Measurements from ENCODE around the gene AHNAK. TPM values are rescaled to one million over a fixed set of nuclear protein-coding genes. Genes with fewer than 3 reads are reported as not detected.
"Not testable (repeated sequence)": the region's sequence is repeated elsewhere in the genome, so short reads cannot be mapped to it uniquely, and the experiment has no call there.

The AHNAK gene
- total RNA-seq, 1 donor from 2014 or later: 246 TPM

DNA sequence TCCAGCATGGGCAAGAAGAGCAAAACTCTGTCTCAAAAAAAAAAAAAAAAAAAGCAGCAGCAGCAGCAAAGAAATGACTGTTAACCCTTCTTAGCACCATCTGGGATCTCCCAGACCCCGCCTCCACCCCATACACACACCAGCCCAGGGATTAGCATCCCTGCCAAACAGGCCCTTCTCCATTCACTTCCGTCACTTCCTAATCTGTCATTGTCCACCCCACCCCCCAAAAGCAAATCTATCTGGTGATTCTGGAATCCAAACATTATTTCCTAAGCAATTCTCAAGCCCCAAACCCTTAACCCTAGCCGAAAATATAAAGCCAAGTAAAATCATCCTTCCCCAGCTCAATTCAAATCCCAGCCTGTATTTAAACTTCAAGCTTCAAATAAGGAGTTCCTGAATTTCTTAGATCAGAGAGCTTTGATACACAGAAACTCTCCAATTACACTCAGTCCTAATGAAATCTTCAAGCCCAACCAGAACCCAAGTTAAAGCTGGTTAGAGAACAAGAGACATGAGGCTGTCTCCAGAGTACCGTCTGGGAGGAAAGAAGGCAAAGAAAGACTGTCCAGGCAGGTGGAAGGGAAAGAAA lies 6.0 kb upstream of the AHNAK start:
- H3K27me3 Mint-ChIP-seq: no peaks in the 10 kb centered on the region
- no peak for ATAC-seq (ENCODE audit: low read depth)
- H3K27ac Mint-ChIP-seq: peak overlapping the region; percentile 99
- DNase-seq: no peak
- intact Hi-C loops (cut with micrococcal nuclease): loop anchor here (5.0 to 10.0 kb wide), 4 partner anchors 585 to 1640 kb away; partner anchors contain the start of genes FTH1 and TMEM109
- POLR2A ChIA-PET: interaction anchor here (0.6 to 7.4 kb wide), 30 partner anchors 12 to 1191 kb away, joined by 3 to 183 read pairs (median 6); partner anchors contain the start of genes B3GAT3, BSCL2, C11orf98 and CSKMT
- CTCF ChIA-PET: interaction anchor here (0.9 to 11.9 kb wide), 5 partner anchors 8 to 158 kb away, joined by 3 to 192 read pairs (median 5); partner anchors contain the start of gene EEF1G
- peak overlapping the region; percentile 69 for H3K4me3 Mint-ChIP-seq
- peaks cover 83% of the 10 kb centered on the region for H3K4me1 Mint-ChIP-seq
- H3K36me3 Mint-ChIP-seq (ENCODE audit: low read depth): peaks cover 6% of the 10 kb centered on the region
- no peaks in the 10 kb centered on the region for H3K9me3 Mint-ChIP-seq
- TF ChIP-seq, protein P1, sequence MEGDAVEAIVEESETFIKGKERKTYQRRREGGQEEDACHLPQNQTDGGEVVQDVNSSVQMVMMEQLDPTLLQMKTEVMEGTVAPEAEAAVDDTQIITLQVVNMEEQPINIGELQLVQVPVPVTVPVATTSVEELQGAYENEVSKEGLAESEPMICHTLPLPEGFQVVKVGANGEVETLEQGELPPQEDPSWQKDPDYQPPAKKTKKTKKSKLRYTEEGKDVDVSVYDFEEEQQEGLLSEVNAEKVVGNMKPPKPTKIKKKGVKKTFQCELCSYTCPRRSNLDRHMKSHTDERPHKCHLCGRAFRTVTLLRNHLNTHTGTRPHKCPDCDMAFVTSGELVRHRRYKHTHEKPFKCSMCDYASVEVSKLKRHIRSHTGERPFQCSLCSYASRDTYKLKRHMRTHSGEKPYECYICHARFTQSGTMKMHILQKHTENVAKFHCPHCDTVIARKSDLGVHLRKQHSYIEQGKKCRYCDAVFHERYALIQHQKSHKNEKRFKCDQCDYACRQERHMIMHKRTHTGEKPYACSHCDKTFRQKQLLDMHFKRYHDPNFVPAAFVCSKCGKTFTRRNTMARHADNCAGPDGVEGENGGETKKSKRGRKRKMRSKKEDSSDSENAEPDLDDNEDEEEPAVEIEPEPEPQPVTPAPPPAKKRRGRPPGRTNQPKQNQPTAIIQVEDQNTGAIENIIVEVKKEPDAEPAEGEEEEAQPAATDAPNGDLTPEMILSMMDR (IDR thresholded peaks at IDR 0.05): no peak

DNA sequence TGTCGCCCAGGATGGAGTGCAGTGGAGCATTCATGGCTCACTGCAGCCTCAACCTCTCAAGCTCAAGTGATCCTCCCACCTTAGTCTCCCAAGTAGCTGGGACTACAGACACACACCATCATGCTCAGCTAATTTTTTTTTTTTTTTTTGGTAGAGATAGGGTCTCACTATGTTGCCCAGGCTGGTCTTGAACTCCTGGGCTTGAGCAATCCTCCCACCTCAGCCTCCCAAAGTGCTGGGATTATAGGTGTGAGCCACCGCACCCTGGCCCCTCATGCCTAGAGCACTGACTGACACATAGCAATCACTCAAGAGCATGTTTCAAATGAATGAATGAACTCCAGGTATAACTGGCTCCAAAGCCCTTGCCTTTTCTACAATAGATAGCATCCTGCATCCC lies 3.9 kb upstream of the AHNAK start:
- ChIA-PET CTCF (interaction anchor here (2.1 to 11.9 kb wide), 2 partner anchors 8 to 126 kb away, joined by 13 to 192 read pairs; no protein-coding TSS in a partner anchor), POLR2A (interaction anchor here (0.6 to 7.4 kb wide), 10 partner anchors 10 to 586 kb away, joined by 3 to 183 read pairs (median 4); partner anchors contain the start of genes C11orf98, CSKMT, EEF1G and MTA2)
- not testable (repeated sequence) for H3K36me3 Mint-ChIP-seq (ENCODE audit: low read depth); H3K4me3 Mint-ChIP-seq; DNase-seq; H3K27me3 Mint-ChIP-seq; ATAC-seq (ENCODE audit: low read depth); H3K9me3 Mint-ChIP-seq
- Mint-ChIP-seq H3K27ac (peak overlapping the region; percentile 99), H3K4me1 (peaks cover 68% of the 10 kb centered on the region)
- intact Hi-C loops (cut with micrococcal nuclease): loop anchor here (5.0 to 10.0 kb wide), 4 partner anchors 583 to 1638 kb away; partner anchors contain the start of genes FTH1 and TMEM109

DNA sequence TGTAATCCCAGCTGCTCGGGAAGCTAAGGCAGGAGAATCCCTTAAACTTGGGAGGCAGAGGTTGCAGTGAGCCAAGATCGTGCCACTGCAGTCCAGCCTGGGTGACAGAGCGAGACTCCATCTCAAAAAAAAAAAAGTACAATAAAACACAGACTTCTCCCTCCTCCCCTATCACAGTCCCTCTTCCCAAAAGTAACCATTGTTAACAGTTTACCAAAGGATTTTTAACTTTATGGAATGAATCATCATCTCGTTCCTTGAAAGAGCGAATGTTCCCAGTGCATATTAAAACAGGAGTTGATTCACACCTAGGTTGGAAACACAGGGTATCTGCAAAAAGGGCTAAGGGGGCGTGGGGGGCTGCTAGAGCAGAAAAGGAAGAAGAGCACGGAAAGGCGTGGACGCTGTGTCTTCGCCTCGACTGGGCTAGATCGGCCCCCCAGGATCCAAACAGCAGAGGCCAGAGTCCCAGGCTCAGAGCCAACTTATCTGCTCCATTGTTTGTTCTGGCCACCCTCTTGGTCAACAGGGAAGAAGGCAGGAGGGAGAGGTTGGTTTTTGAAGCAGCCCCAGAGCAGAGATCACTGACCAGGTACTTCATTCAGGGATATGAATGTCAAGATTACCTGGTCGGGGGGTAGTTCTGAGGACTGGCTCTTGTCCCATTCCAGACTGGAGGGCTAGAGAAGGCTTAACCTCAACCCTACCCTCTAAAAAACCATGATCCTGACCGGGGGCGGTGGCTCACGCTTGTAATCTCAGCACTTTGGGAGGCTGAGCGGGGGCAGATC lies 2.1 kb upstream of the AHNAK start:
- no peak overlapping the region for H3K27ac Mint-ChIP-seq
- CTCF ChIA-PET: interaction anchor here (11.6 kb wide), 1 partner anchor 125 kb away, joined by 159 read pairs; no protein-coding TSS in a partner anchor

DNA sequence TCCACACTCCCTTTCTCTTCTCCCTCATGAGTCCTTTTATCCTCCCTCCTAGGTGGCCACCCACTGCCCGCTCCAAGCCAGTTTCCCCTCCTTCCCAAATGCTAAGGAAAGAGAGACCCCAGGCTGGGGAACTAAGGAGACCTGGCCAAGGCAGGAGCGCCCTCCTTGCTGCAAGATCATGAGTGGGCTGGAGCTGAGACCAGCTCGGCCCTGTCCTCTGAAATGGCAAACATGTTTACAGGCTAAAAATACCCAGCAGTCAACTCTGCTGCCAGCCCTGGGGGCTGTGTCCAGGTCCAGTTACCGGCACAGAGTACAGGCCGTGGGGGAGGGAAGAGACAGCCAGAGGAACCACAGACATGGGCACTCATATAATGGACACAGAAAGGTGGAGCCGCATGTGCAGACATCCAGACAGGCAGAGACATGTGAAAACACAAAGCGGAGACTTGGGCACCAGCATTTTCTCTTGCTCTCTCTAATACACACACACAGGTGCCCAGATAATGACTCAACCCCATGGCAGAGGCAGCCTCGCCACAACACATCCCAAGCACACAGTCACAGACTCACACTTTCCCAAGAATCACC lies 1.2 kb upstream of the AHNAK start:
- Mint-ChIP-seq H3K9me3 (no peaks in the 10 kb centered on the region), H3K4me1 (peaks cover 64% of the 10 kb centered on the region), H3K27ac (peak overlapping the region; percentile 56), H3K4me3 (peak overlapping the region; percentile 81), H3K36me3 (ENCODE audit: low read depth) (peaks cover 10% of the 10 kb centered on the region), H3K27me3 (no peaks in the 10 kb centered on the region)
- TF ChIP-seq, protein P1 (IDR thresholded peaks at IDR 0.05): no peak
- ATAC-seq (ENCODE audit: low read depth): no peak
- no peak for DNase-seq
- CTCF ChIA-PET: interaction anchor here (0.9 to 11.6 kb wide), 2 partner anchors 9 to 125 kb away, joined by 3 to 159 read pairs; no protein-coding TSS in a partner anchor
- intact Hi-C loops (cut with micrococcal nuclease): no loop called here
- POLR2A ChIA-PET: interaction anchor here (1.0 to 7.5 kb wide), 5 partner anchors 8 to 733 kb away, joined by 5 to 73 read pairs (median 12); partner anchors contain the start of genes EEF1G and TUT1

More for the DNA sequence above, 2.1 kb upstream of the AHNAK start:
- ATAC-seq (ENCODE audit: low read depth): no peak
- H3K4me3 Mint-ChIP-seq: no peak overlapping the region
- no peak for DNase-seq
- intact Hi-C loops (cut with micrococcal nuclease): no loop called here
- no peaks in the 10 kb centered on the region for H3K27me3 Mint-ChIP-seq
- TF ChIP-seq, protein P1 (IDR thresholded peaks at IDR 0.05): no peak
- no peaks in the 10 kb centered on the region for H3K9me3 Mint-ChIP-seq
- peaks cover 64% of the 10 kb centered on the region for H3K4me1 Mint-ChIP-seq
- POLR2A ChIA-PET: interaction anchor here (2.5 to 7.4 kb wide), 2 partner anchors 8 to 9 kb away, joined by 22 to 183 read pairs; no protein-coding TSS in a partner anchor
- H3K36me3 Mint-ChIP-seq (ENCODE audit: low read depth): peaks cover 10% of the 10 kb centered on the region
